HUDEP-2 (cell line): ENCODE measurements around the gene KBTBD13.

ENCODE experiments used
- DNase-seq, 76 experiments: peaks; one replicate each; lab custom pipeline; 2025; ENCODE audit not compliant: unreplicated experiment in 76 of 76; lab: John Stamatoyannopoulos, UW

KBTBD13 gene

GRCh38 chr15:65050270-65050669 lies 26.3 kb upstream of the KBTBD13 start:
- DNase-seq = no peak

GRCh38 chr15:65051266-65051665 lies 25.3 kb upstream of the KBTBD13 start:
- DNase-seq = no peak

- no peak for DNase-seq
Measured at GRCh38 chr15:65052956-65053355, 23.6 kb upstream of the KBTBD13 start.

- peak in 56 of 76 experiments; percentile 4 to 73 (median 37) for DNase-seq
Measured at GRCh38 chr15:65054333-65055200, 22.0 kb upstream of the KBTBD13 start.

- DNase-seq = peak in 1 of 76 experiments; percentile 9
Measured at GRCh38 chr15:65055201-65055870, 21.2 kb upstream of the KBTBD13 start.

GRCh38 chr15:65056106-65056505 lies 20.4 kb upstream of the KBTBD13 start:
- DNase-seq = no peak

- no peak for DNase-seq
Measured at GRCh38 chr15:65056868-65057548, 19.5 kb upstream of the KBTBD13 start.

- DNase-seq = no peak
Measured at GRCh38 chr15:65057549-65057940, 19.0 kb upstream of the KBTBD13 start.

GRCh38 chr15:65058394-65059368 lies 17.9 kb upstream of the KBTBD13 start:
- DNase-seq = no peak

GRCh38 chr15:65059369-65059750 lies 17.2 kb upstream of the KBTBD13 start:
- DNase-seq = no peak

GRCh38 chr15:65059931-65060596 lies 16.5 kb upstream of the KBTBD13 start:
- no peak for DNase-seq

GRCh38 chr15:65060641-65061397 lies 15.7 kb upstream of the KBTBD13 start:
- DNase-seq = no peak

GRCh38 chr15:65062061-65062460 lies 14.5 kb upstream of the KBTBD13 start:
- DNase-seq = no peak

GRCh38 chr15:65062726-65063125 lies 13.8 kb upstream of the KBTBD13 start:
- no peak for DNase-seq

- no peak for DNase-seq
Measured at GRCh38 chr15:65066001-65066634, 10.4 kb upstream of the KBTBD13 start.

- no peak for DNase-seq
Measured at GRCh38 chr15:65066635-65067316, 9.8 kb upstream of the KBTBD13 start.

GRCh38 chr15:65067317-65067644 lies 9.3 kb upstream of the KBTBD13 start:
- no peak for DNase-seq
